ENCODE data around the gene PRKD2.
"Not testable (repeated sequence)": the region's sequence is repeated elsewhere in the genome, so short reads cannot be mapped to it uniquely, and the experiment has no call there.

PRKD2 gene

GRCh38 chr19:46717716-46718143 lies 816 bp upstream of the PRKD2 start:
- H3K4me3 ChIP-seq (ENCODE audit: control insufficient read depth, low read depth, low read length): peak overlapping the region; percentile 80
- TF ChIP-seq CTCF (conservative IDR thresholded peaks at IDR 0.05; ENCODE audit: control insufficient read depth, insufficient read depth, low read depth, low read length): no peak
- no peak for DNase-seq (ENCODE audit: low read depth)

- DNase-seq (ENCODE audit: low read depth): no peak
- TF ChIP-seq CTCF (conservative IDR thresholded peaks at IDR 0.05; ENCODE audit: control insufficient read depth, insufficient read depth, low read depth, low read length): no peak
- peak overlapping the region; percentile 80 for H3K4me3 ChIP-seq (ENCODE audit: control insufficient read depth, low read depth, low read length)
These were observed 261 bp downstream of the PRKD2 start for GRCh38 chr19:46716672-46717033.

GRCh38 chr19:46715975-46716671 lies 791 bp downstream of the PRKD2 start:
- no peak for DNase-seq (ENCODE audit: low read depth)
- no peak for TF ChIP-seq CTCF (conservative IDR thresholded peaks at IDR 0.05; ENCODE audit: control insufficient read depth, insufficient read depth, low read depth, low read length)
- peak overlapping the region; percentile 80 for H3K4me3 ChIP-seq (ENCODE audit: control insufficient read depth, low read depth, low read length)

- no peak for TF ChIP-seq CTCF (conservative IDR thresholded peaks at IDR 0.05; ENCODE audit: control insufficient read depth, insufficient read depth, low read depth, low read length)
- peak overlapping the region; percentile 80 for H3K4me3 ChIP-seq (ENCODE audit: control insufficient read depth, low read depth, low read length)
- no peak for DNase-seq (ENCODE audit: low read depth)
These were observed 1.3 kb downstream of the PRKD2 start for GRCh38 chr19:46715620-46715974.

GRCh38 chr19:46714444-46715106 lies 2.3 kb downstream of the PRKD2 start:
- DNase-seq (ENCODE audit: low read depth): no peak
- H3K4me3 ChIP-seq (ENCODE audit: control insufficient read depth, low read depth, low read length): peak overlapping the region; percentile 67
- no peak for TF ChIP-seq CTCF (conservative IDR thresholded peaks at IDR 0.05; ENCODE audit: control insufficient read depth, insufficient read depth, low read depth, low read length)

- no peak for TF ChIP-seq CTCF (conservative IDR thresholded peaks at IDR 0.05; ENCODE audit: control insufficient read depth, insufficient read depth, low read depth, low read length)
- peak overlapping the region; percentile 67 for H3K4me3 ChIP-seq (ENCODE audit: control insufficient read depth, low read depth, low read length)
- DNase-seq (ENCODE audit: low read depth): peak; percentile 70
These were observed 3.0 kb downstream of the PRKD2 start for GRCh38 chr19:46713781-46714443.

- DNase-seq (ENCODE audit: low read depth): not testable (repeated sequence)
These were observed 4.1 kb downstream of the PRKD2 start for GRCh38 chr19:46712768-46713338.

More at GRCh38 chr19:46712768-46713338, 4.1 kb downstream of the PRKD2 start:
- H3K4me3 ChIP-seq (ENCODE audit: control insufficient read depth, low read depth, low read length): not testable (repeated sequence)

All from fibroblast of mammary gland (primary cell).